Naive thymus-derived CD4-positive, alpha-beta T cell (primary cell): ENCODE data around the gene NEK5. TPM values are rescaled to one million over a fixed set of nuclear protein-coding genes. Genes with fewer than 3 reads are reported as not detected.
"Not testable (repeated sequence)": the region's sequence is repeated elsewhere in the genome, so short reads cannot be mapped to it uniquely, and the experiment has no call there.

ENCODE experiments used
- ATAC-seq: fragments of 150-1000 bp; cut with Tn5 transposase; 2 replicates; pipeline ENCODE4 v1.10.0; 2021; ENCODE audit warnings: mild to moderate bottlenecking, moderate library complexity
- CTCF ChIA-PET: fragments of 350-600 bp; sonication (Branson Sonifier 250); formaldehyde crosslinking; loops from one replicate; lab custom pipeline; 2021; ENCODE audit warnings: antibody characterized with exemption; lab: Charles Lee
- POLR2A ChIA-PET: fragments of 350-600 bp; sonication (Branson Sonifier 250); formaldehyde crosslinking; loops from one replicate; lab custom pipeline; 2021; ENCODE audit warnings: antibody characterized with exemption, inconsistent platforms; lab: Charles Lee
- DNase-seq, 9 donors: peaks; one replicate each; pipeline versions ENCODE4 v3.0.0 to v3.0.0-alpha.2; 2020 to 2022; ENCODE audit warnings: mixed read lengths in 1 of 9
- H3K27ac ChIP-seq: one replicate; pipeline ENCODE4 v1.7.0; 2013; ENCODE audit warnings: mild to moderate bottlenecking, low read depth, low read length, moderate library complexity
- H3K27me3 ChIP-seq, 2 donors: one replicate each; pipeline ENCODE4 v1.7.0; 2013; ENCODE audit warnings: low read length in 2 of 2, mild to moderate bottlenecking in 2 of 2, moderate library complexity in 2 of 2; ENCODE audit not compliant: control insufficient read depth in 2 of 2, insufficient read depth in 2 of 2
- H3K36me3 ChIP-seq, 3 experiments: 1 replicate in 2 of 3; 2 replicates in 1 of 3; pipeline ENCODE4 v1.7.0; 2013; ENCODE audit warnings: low read length in 3 of 3, mild to moderate bottlenecking in 3 of 3, moderate library complexity in 1 of 3; ENCODE audit not compliant: insufficient read depth in 3 of 3, control insufficient read depth in 2 of 3
- H3K4me1 ChIP-seq, 2 donors: one replicate each; pipeline ENCODE4 v1.7.0; 2013; ENCODE audit warnings: low read length in 2 of 2, mild to moderate bottlenecking in 2 of 2, moderate library complexity in 1 of 2; ENCODE audit not compliant: control insufficient read depth in 2 of 2, insufficient read depth in 2 of 2
- H3K4me3 ChIP-seq: 2 replicates; pipeline ENCODE4 v1.7.0; 2013; ENCODE audit warnings: mild to moderate bottlenecking, low read length
- H3K9me3 ChIP-seq, 3 experiments: 1 replicate in 2 of 3; 2 replicates in 1 of 3; pipeline ENCODE4 v1.7.0; 2013; ENCODE audit warnings: low read length in 3 of 3; ENCODE audit not compliant: control insufficient read depth in 2 of 3
- H3K27ac Mint-ChIP-seq, 9 donors: one replicate each; pipeline ENCODE4 v1.8.0; 2020 to 2022; ENCODE audit warnings: mixed read lengths in 9 of 9, mild to moderate bottlenecking in 8 of 9, moderate library complexity in 5 of 9, inconsistent platforms in 2 of 9
- H3K27me3 Mint-ChIP-seq, 5 donors: one replicate each; pipeline ENCODE4 v1.8.0; 2021 to 2022; ENCODE audit warnings: mixed read lengths in 5 of 5, mild to moderate bottlenecking in 1 of 5
- H3K36me3 Mint-ChIP-seq, 5 donors: one replicate each; pipeline ENCODE4 v1.8.0; 2020 to 2022; ENCODE audit warnings: mixed read lengths in 5 of 5, mild to moderate bottlenecking in 3 of 5, inconsistent platforms in 1 of 5
- H3K4me1 Mint-ChIP-seq, 7 donors: one replicate each; pipeline ENCODE4 v1.8.0; 2020 to 2022; ENCODE audit warnings: mixed read lengths in 7 of 7, mild to moderate bottlenecking in 3 of 7, inconsistent platforms in 1 of 7
- H3K4me3 Mint-ChIP-seq, 10 donors: one replicate each; pipeline ENCODE4 v1.8.0; 2020 to 2022; ENCODE audit warnings: mild to moderate bottlenecking in 10 of 10, mixed read lengths in 10 of 10, moderate library complexity in 6 of 10, inconsistent platforms in 2 of 10
- H3K9me3 Mint-ChIP-seq, 11 donors: one replicate each; pipeline ENCODE4 v1.8.0; 2020 to 2022; ENCODE audit warnings: mixed read lengths in 11 of 11, mild to moderate bottlenecking in 4 of 11, inconsistent platforms in 1 of 11, moderate library complexity in 1 of 11
- intact Hi-C, 2 donors: fragments of 100-400 bp; cut with micrococcal nuclease; formaldehyde crosslinking; loops; one replicate each; pipeline ENCODE4 v1.15.1; 2023
- polyA plus RNA-seq, 2 donors: library from polyadenylated mRNA; unstranded; fragments of 300-500 nt; fragmentation: Illumina TruSeq; gene quantifications; one replicate each; pipeline ENCODE4 v1.2.3, GENCODE V29; 2021
- total RNA-seq, 6 experiments: library from RNA in 5 of 6; stranded (reverse) in 5 of 6; gene quantifications; 1 replicate in 5 of 6; 2 replicates in 1 of 6; pipeline ENCODE4 v1.2.3 and lab custom pipeline; 2021 to 2026

The NEK5 gene
- total and polyA plus RNA-seq, 7 experiments from 2014 or later, result 0.14 TPM; not detected in 6

DNA sequence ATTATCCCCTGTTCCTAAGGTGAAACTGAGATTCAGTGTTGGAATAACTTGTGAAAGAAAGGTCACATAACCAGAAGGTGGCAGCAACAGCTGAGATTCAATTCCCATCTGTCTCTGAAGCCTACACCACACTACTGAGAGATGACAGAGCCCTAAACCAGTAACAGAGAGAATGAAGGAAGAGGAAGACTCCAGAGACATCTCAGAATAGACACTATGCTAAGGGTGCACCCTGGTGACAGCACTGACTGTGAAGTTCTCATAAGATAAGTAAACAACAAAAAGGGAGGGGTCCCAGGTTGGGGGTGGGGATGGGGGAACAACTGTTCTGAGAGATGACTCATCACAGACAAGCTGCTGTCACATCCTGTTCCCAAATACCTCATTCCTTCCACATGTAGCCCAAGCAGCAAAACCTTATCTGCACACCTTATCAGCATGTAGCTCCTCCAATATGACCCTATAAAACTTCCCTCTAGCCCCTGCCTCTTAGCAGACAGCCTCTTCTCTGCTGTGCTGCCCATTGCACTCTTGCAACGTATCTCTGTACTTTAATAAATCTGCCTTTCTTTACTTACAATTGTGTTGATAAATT lies 57.8 kb downstream of the NEK5 start:
- no peak overlapping the region for H3K4me3 Mint-ChIP-seq
- H3K27ac Mint-ChIP-seq, result no peak overlapping the region
- peaks cover 4 to 20% (median 8%) of the 10 kb centered on the region in 5 donors for H3K36me3 Mint-ChIP-seq
- DNase-seq (peak in 1 of 9 donors; percentile 1), ATAC-seq (no peak)
- POLR2A ChIA-PET, result no interaction called here
- peaks cover 25 to 41% (median 27%) of the 10 kb centered on the region in 5 donors for H3K27me3 Mint-ChIP-seq
- CTCF ChIA-PET, result no interaction called here
- H3K27me3 ChIP-seq, result no peaks in the 10 kb centered on the region
- H3K4me3 ChIP-seq, result no peak overlapping the region
- intact Hi-C loops, result loop anchor here in 1 of 2 donors (2.0 kb wide), 1 partner anchor 56 kb away; no protein-coding TSS in a partner anchor
- no peaks in the 10 kb centered on the region for H3K4me1 ChIP-seq
- H3K36me3 ChIP-seq, result no peaks in the 10 kb centered on the region
- H3K9me3 ChIP-seq, result peaks cover 0 to 21% (median 7%) of the 10 kb centered on the region in 3 experiments
- peaks cover 0 to 14% (median 0%) of the 10 kb centered on the region in 7 donors for H3K4me1 Mint-ChIP-seq
- H3K27ac ChIP-seq, result no peak overlapping the region
- peaks cover 8 to 52% (median 30%) of the 10 kb centered on the region in 11 donors for H3K9me3 Mint-ChIP-seq

DNA sequence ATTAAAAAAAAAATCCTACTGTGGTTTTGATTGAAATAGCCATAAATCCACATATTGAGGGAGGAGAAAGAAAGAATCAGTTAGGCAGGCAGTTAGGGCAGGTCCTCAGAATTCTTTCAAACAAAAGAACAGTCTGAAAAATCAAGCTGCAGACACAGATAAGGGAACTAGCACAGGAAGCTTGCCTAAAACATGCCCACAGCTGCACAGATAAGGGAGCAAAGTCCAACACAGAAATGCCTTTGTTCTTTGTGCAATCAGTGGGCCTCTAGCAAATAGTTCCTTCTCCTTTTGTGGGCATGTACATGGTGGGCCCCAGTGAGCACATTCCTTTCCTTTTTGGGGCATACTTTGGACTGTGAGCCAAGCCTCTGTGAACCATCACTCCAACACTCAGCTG lies 61.6 kb downstream of the NEK5 start:
- intact Hi-C loops, result no loop called here
- Mint-ChIP-seq H3K4me1 (peaks cover 0 to 14% (median 0%) of the 10 kb centered on the region in 7 donors), H3K4me3 (no peak overlapping the region), H3K9me3 (peaks cover 8 to 72% (median 38%) of the 10 kb centered on the region in 11 donors), H3K27me3 (peaks cover 10 to 28% (median 18%) of the 10 kb centered on the region in 5 donors), H3K27ac (peak overlapping the region in 1 of 9 donors; percentile 19), H3K36me3 (peaks cover 4 to 14% (median 9%) of the 10 kb centered on the region in 5 donors)
- Histone ChIP-seq H3K4me3 (no peak overlapping the region), H3K27me3 (no peaks in the 10 kb centered on the region), H3K36me3 (no peaks in the 10 kb centered on the region), H3K9me3 (peaks cover 0 to 28% (median 7%) of the 10 kb centered on the region in 3 experiments), H3K4me1 (no peaks in the 10 kb centered on the region), H3K27ac (no peak overlapping the region)
- ATAC-seq, result no peak
- POLR2A ChIA-PET, result no interaction called here
- DNase-seq, result no peak
- CTCF ChIA-PET, result no interaction called here

DNA sequence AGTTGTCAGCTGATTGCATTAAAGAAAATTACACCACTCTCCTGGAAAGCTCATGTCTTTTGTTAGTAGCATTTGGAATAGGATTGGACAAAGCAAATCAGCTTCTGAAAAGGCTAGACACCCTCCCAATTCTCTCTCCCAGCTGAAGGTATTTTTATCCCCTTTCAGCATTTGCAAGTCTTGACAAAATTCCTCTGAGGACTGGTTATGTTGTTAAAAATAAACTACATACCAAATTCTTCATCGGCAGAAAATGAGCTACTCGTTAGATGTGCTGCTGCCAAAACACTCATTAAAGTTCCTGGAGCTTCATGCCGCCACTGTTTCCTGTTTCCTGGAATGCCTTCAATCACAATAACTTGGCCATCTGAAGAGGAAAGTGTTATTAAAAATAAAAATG lies 67.3 kb downstream of the NEK5 start:
- intact Hi-C loops, result no loop called here
- Mint-ChIP-seq H3K4me3 (no peak overlapping the region), H3K4me1 (no peaks in the 10 kb centered on the region), H3K36me3 (peaks cover 0 to 6% (median 0%) of the 10 kb centered on the region in 5 donors), H3K27me3 (peaks cover 0 to 4% (median 0%) of the 10 kb centered on the region in 5 donors), H3K27ac (no peak overlapping the region), H3K9me3 (peaks cover 0 to 44% (median 20%) of the 10 kb centered on the region in 11 donors)
- no peak overlapping the region for H3K27ac ChIP-seq
- ATAC-seq (no peak), DNase-seq (no peak)
- no peaks in the 10 kb centered on the region for H3K36me3 ChIP-seq
- H3K9me3 ChIP-seq, result peaks cover 0 to 7% (median 0%) of the 10 kb centered on the region in 3 experiments
- no peaks in the 10 kb centered on the region for H3K27me3 ChIP-seq
- ChIA-PET CTCF (no interaction called here), POLR2A (no interaction called here)
- no peaks in the 10 kb centered on the region for H3K4me1 ChIP-seq
- no peak overlapping the region for H3K4me3 ChIP-seq

DNA sequence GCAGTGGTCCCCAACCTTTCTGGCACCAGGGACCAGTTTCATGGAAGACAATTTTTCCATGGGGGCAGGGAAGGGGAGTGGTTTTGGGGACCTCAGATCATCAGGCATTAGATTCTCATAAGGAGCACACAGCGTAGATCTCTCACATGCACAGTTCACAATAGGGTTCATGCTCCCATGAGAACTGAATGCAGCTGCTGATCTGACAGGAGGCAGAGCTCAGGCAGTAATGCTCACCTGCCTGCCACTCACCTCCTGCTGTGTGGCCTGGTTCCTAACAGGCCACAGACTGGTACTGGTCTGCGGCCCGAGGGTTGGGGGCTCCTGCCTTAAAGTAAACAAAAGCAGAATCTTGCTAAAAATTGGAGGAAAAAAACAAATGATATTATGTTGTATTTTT lies 67.8 kb downstream of the NEK5 start:
- peaks cover 0 to 40% (median 19%) of the 10 kb centered on the region in 11 donors for H3K9me3 Mint-ChIP-seq
- intact Hi-C loops, POLR2A ChIA-PET, ATAC-seq, H3K36me3 ChIP-seq, H3K4me1 Mint-ChIP-seq, H3K4me3 Mint-ChIP-seq, H3K27me3 ChIP-seq, H3K27me3 Mint-ChIP-seq, H3K36me3 Mint-ChIP-seq, CTCF ChIA-PET, H3K4me1 ChIP-seq, H3K27ac ChIP-seq, H3K27ac Mint-ChIP-seq, DNase-seq, H3K4me3 ChIP-seq, H3K9me3 ChIP-seq: not testable (repeated sequence)

DNA sequence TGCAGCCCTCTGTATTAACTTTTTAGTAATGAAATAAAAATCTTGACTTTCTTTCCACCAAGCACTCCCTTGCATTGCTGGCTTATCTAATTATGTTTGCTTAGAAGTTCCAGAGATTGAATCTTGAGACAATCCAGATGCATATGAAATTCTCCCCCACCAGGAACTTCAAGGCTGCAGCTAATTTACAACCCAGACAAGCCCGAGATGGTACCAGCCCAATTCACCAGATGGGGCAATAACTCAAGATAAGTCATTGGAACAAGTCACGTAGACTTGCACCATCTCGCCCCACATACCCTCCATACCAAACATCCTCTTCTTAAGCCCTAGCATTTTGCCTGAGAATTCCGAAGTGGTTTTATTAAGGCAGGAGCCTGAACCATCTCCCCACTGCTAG lies 75.4 kb downstream of the NEK5 start:
- intact Hi-C loops, result no loop called here
- Histone ChIP-seq H3K36me3 (no peaks in the 10 kb centered on the region), H3K27me3 (no peaks in the 10 kb centered on the region), H3K27ac (no peak overlapping the region), H3K4me1 (no peaks in the 10 kb centered on the region), H3K9me3 (no peaks in the 10 kb centered on the region), H3K4me3 (no peak overlapping the region)
- CTCF ChIA-PET, result no interaction called here
- H3K27ac Mint-ChIP-seq, result no peak overlapping the region
- H3K4me1 Mint-ChIP-seq, result no peaks in the 10 kb centered on the region
- ATAC-seq (no peak), DNase-seq (no peak)
- H3K4me3 Mint-ChIP-seq, result no peak overlapping the region
- H3K27me3 Mint-ChIP-seq, result peaks cover 0 to 15% (median 0%) of the 10 kb centered on the region in 5 donors
- peaks cover 3 to 58% (median 13%) of the 10 kb centered on the region in 11 donors for H3K9me3 Mint-ChIP-seq
- peaks cover 0 to 25% (median 9%) of the 10 kb centered on the region in 5 donors for H3K36me3 Mint-ChIP-seq
- POLR2A ChIA-PET, result no interaction called here

DNA sequence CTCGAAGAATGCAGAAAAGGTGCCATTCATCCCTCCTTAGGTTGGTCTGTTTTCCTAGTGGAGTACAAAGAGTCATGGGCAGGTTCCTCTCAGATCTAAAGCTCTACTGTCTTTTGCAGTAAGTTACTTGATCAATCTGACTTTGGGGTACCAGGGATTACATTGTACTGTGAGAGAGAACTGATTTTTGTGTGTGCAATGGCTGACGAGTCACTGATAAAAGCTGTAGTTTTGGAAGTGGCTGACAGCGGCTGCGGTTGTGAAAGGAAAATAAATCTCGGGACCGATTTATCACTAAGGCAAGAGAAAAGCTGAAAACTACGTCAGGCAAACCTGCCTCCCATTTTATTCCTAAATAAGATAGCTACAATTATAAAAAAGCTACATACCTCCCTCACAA lies 77.5 kb downstream of the NEK5 start:
- Histone ChIP-seq H3K4me1 (no peaks in the 10 kb centered on the region), H3K27me3 (no peaks in the 10 kb centered on the region), H3K27ac (no peak overlapping the region), H3K36me3 (no peaks in the 10 kb centered on the region), H3K4me3 (no peak overlapping the region), H3K9me3 (no peaks in the 10 kb centered on the region)
- ATAC-seq (no peak), DNase-seq (no peak)
- peaks cover 0 to 15% (median 0%) of the 10 kb centered on the region in 5 donors for H3K27me3 Mint-ChIP-seq
- H3K36me3 Mint-ChIP-seq, result peaks cover 0 to 25% (median 8%) of the 10 kb centered on the region in 5 donors
- H3K27ac Mint-ChIP-seq, result no peak overlapping the region
- no peaks in the 10 kb centered on the region for H3K4me1 Mint-ChIP-seq
- H3K9me3 Mint-ChIP-seq, result peaks cover 3 to 63% (median 14%) of the 10 kb centered on the region in 11 donors
- ChIA-PET CTCF (no interaction called here), POLR2A (no interaction called here)
- intact Hi-C loops, result no loop called here
- no peak overlapping the region for H3K4me3 Mint-ChIP-seq

DNA sequence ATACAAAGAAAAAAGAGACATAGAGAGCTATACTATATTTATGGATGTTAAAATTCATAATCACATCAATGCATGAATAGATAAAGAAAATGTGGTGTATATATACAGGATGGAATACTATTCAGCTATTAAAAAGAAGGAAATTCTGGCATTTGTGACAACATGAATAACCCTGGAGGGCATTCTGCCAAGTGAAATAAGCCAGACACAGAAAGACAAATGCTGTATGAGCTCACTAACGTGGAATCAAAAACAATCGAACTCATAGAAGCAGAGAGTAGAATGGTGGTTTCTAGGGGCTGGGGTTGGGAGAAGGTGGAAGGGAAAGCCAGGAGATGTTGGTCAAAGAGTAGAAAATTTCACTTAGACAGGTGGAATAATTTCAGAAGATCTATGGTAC lies 80.4 kb downstream of the NEK5 start:
- Histone ChIP-seq H3K4me1 (no peaks in the 10 kb centered on the region), H3K4me3 (no peak overlapping the region), H3K9me3 (no peaks in the 10 kb centered on the region), H3K36me3 (no peaks in the 10 kb centered on the region), H3K27me3 (no peaks in the 10 kb centered on the region), H3K27ac (no peak overlapping the region)
- Mint-ChIP-seq H3K36me3 (peaks cover 0 to 34% (median 15%) of the 10 kb centered on the region in 5 donors), H3K9me3 (peaks cover 0 to 55% (median 14%) of the 10 kb centered on the region in 11 donors), H3K27ac (no peak overlapping the region), H3K4me1 (no peaks in the 10 kb centered on the region), H3K4me3 (no peak overlapping the region), H3K27me3 (peaks cover 0 to 15% (median 0%) of the 10 kb centered on the region in 5 donors)
- ChIA-PET CTCF (no interaction called here), POLR2A (no interaction called here)
- intact Hi-C loops, result no loop called here
- DNase-seq (no peak), ATAC-seq (no peak)
